Glutamatergic neuron (in vitro differentiated cells): ENCODE measurements around the gene ERCC5. TPM values are rescaled to one million over a fixed set of nuclear protein-coding genes. Genes with fewer than 3 reads are reported as not detected.

Source experiments
- DNase-seq: peaks from one replicate; pipeline ENCODE4 v3.0.0; 2022
- H3K27ac Mint-ChIP-seq: one replicate; pipeline ENCODE4 v1.8.0; 2020; ENCODE audit warnings: mild to moderate bottlenecking, mixed read lengths, inconsistent platforms; ENCODE audit not compliant: unreplicated experiment
- H3K27me3 Mint-ChIP-seq: one replicate; pipeline ENCODE4 v1.8.0; 2020; ENCODE audit warnings: mild to moderate bottlenecking, moderate library complexity, mixed read lengths, inconsistent platforms; ENCODE audit not compliant: unreplicated experiment
- H3K36me3 Mint-ChIP-seq: one replicate; pipeline ENCODE4 v1.8.0; 2020; ENCODE audit warnings: mild to moderate bottlenecking, mixed read lengths, inconsistent platforms; ENCODE audit not compliant: unreplicated experiment
- H3K4me1 Mint-ChIP-seq: one replicate; pipeline ENCODE4 v1.8.0; 2020; ENCODE audit warnings: mild to moderate bottlenecking, low read depth, mixed read lengths, inconsistent platforms; ENCODE audit not compliant: unreplicated experiment
- H3K4me3 Mint-ChIP-seq: one replicate; pipeline ENCODE4 v1.8.0; 2020; ENCODE audit warnings: mild to moderate bottlenecking, mixed read lengths, inconsistent platforms; ENCODE audit not compliant: unreplicated experiment
- H3K9me3 Mint-ChIP-seq: one replicate; pipeline ENCODE4 v1.8.0; 2020; ENCODE audit warnings: mild to moderate bottlenecking, moderate library complexity, mixed read lengths, inconsistent platforms; ENCODE audit not compliant: unreplicated experiment
- CTCF ChIP-seq: fragments of 200-600 bp; sonication (generic); IDR thresholded peaks from one replicate; pipeline ENCODE4 v1.5.0; 2021; ENCODE audit not compliant: partially characterized antibody, unreplicated experiment
- total RNA-seq: library from RNA; stranded (reverse); fragmentation: NEBNext Ultra II Directional; extraction: Animal tissue kit (Norgen Biotek cat#: 25700); gene quantifications from one replicate; pipeline ENCODE4 v1.2.1, GENCODE V29; 2021; ENCODE audit not compliant: unreplicated experiment

Gene ERCC5
- total RNA-seq, 1 donor from 2014 or later, result 40.8 TPM

- TF ChIP-seq CTCF, result no peak
- no peaks in the 10 kb centered on the region for H3K36me3 Mint-ChIP-seq
- no peaks in the 10 kb centered on the region for H3K9me3 Mint-ChIP-seq
- no peaks in the 10 kb centered on the region for H3K27me3 Mint-ChIP-seq
- H3K27ac Mint-ChIP-seq, result no peak overlapping the region
- no peak overlapping the region for H3K4me3 Mint-ChIP-seq
- DNase-seq, result no peak
- H3K4me1 Mint-ChIP-seq, result no peaks in the 10 kb centered on the region
These were observed 6.4 kb upstream of the ERCC5 start for GRCh38 chr13:102839462-102839861.

- peaks cover 7% of the 10 kb centered on the region for H3K27me3 Mint-ChIP-seq
- TF ChIP-seq CTCF, result no peak
- H3K9me3 Mint-ChIP-seq, result peaks cover 15% of the 10 kb centered on the region
- H3K36me3 Mint-ChIP-seq, result no peaks in the 10 kb centered on the region
- H3K27ac Mint-ChIP-seq, result peak overlapping the region; percentile 97
- no peak for DNase-seq
- H3K4me1 Mint-ChIP-seq, result peaks cover 9% of the 10 kb centered on the region
- peak overlapping the region; percentile 96 for H3K4me3 Mint-ChIP-seq
These were observed 573 bp upstream of the ERCC5 start for GRCh38 chr13:102845289-102845629.

- TF ChIP-seq CTCF, result no peak
- Mint-ChIP-seq H3K36me3 (no peaks in the 10 kb centered on the region), H3K27ac (peak overlapping the region; percentile 97), H3K4me1 (peaks cover 9% of the 10 kb centered on the region), H3K9me3 (peaks cover 15% of the 10 kb centered on the region), H3K4me3 (peak overlapping the region; percentile 96), H3K27me3 (peaks cover 7% of the 10 kb centered on the region)
- no peak for DNase-seq
These were observed 606 bp downstream of the ERCC5 start for GRCh38 chr13:102846261-102847015.

- Mint-ChIP-seq H3K9me3 (peaks cover 15% of the 10 kb centered on the region), H3K4me3 (peak overlapping the region; percentile 96), H3K4me1 (peaks cover 9% of the 10 kb centered on the region), H3K27me3 (peaks cover 7% of the 10 kb centered on the region), H3K36me3 (no peaks in the 10 kb centered on the region), H3K27ac (peak overlapping the region; percentile 97)
- no peak for DNase-seq
- TF ChIP-seq CTCF, result peak; percentile 68
These were observed 1.7 kb downstream of the ERCC5 start for GRCh38 chr13:102847272-102848234.
